CD4-positive, alpha-beta T cell treated with Interleukin-6 at 100 ng/mL for 8 hours (primary cell): ENCODE results near the gene ARHGDIB.

ENCODE experiments used
- DNase-seq: peaks from one replicate; pipeline ENCODE4 v3.0.0-alpha.2; 2020; ENCODE audit warnings: mixed read lengths, low spot score

ARHGDIB gene

GRCh38 chr12:14982991-14983390 is 21.6 kb upstream of the ARHGDIB start:
- no peak for DNase-seq

GRCh38 chr12:14982562-14982961 is 21.2 kb upstream of the ARHGDIB start:
- DNase-seq: no peak

GRCh38 chr12:14981049-14981448 is 19.6 kb upstream of the ARHGDIB start:
- no peak for DNase-seq

- no peak for DNase-seq
Observed at GRCh38 chr12:14979468-14979867, 18.1 kb upstream of the ARHGDIB start.

- DNase-seq: no peak
Observed at GRCh38 chr12:14976658-14977057, 15.3 kb upstream of the ARHGDIB start.

GRCh38 chr12:14975457-14975856 is 14.1 kb upstream of the ARHGDIB start:
- DNase-seq: no peak

GRCh38 chr12:14974633-14975032 is 13.2 kb upstream of the ARHGDIB start:
- DNase-seq: no peak

GRCh38 chr12:14972816-14973215 is 11.4 kb upstream of the ARHGDIB start, which contains the start of gene PDE6H:
PDE6H (plus strand) TSS chr12:14973042; CDS start chr12:14978013, 4,971 bp downstream.
- DNase-seq: no peak

- no peak for DNase-seq
Observed at GRCh38 chr12:14970473-14970872, 9.1 kb upstream of the ARHGDIB start.

GRCh38 chr12:14968478-14968877 is 7.1 kb upstream of the ARHGDIB start:
- no peak for DNase-seq

- no peak for DNase-seq
Observed at GRCh38 chr12:14965221-14965620, 3.8 kb upstream of the ARHGDIB start.

GRCh38 chr12:14964406-14964805 is 3.0 kb upstream of the ARHGDIB start:
- DNase-seq: no peak

GRCh38 chr12:14963520-14963919 is 2.1 kb upstream of the ARHGDIB start:
- DNase-seq: no peak

- no peak for DNase-seq
Observed at GRCh38 chr12:14962797-14963196, 1.4 kb upstream of the ARHGDIB start.

GRCh38 chr12:14962153-14962539 is 745 bp upstream of the ARHGDIB start:
- DNase-seq: no peak

GRCh38 chr12:14960548-14961465 is 594 bp downstream of the ARHGDIB start:
- peak; percentile 63 for DNase-seq

GRCh38 chr12:14959916-14960496 is 1.4 kb downstream of the ARHGDIB start:
- DNase-seq: no peak

- DNase-seq: no peak
Observed at GRCh38 chr12:14959463-14959862, 1.9 kb downstream of the ARHGDIB start.

- DNase-seq: peak; percentile 29
Observed at GRCh38 chr12:14959126-14959440, 2.3 kb downstream of the ARHGDIB start.

GRCh38 chr12:14958361-14959125 is 2.9 kb downstream of the ARHGDIB start:
- DNase-seq: peak; percentile 42

- no peak for DNase-seq
Observed at GRCh38 chr12:14957551-14958168, 3.7 kb downstream of the ARHGDIB start.

- no peak for DNase-seq
Observed at GRCh38 chr12:14956905-14957304, 4.5 kb downstream of the ARHGDIB start.
